ENCODE measurements around the gene SMCO2. TPM values are rescaled to one million over a fixed set of nuclear protein-coding genes. Genes with fewer than 3 reads are reported as not detected.
A peak's percentile ranks its signal among the peaks of the same experiment; 100 is the strongest.

Gene SMCO2
- total and polyA plus RNA-seq, 10 of the 15 experiments (the other 5 are each of a cell fraction or from before 2014, with no cell fraction given): 0.11 to 2.3 (median 0.67) TPM

DNA sequence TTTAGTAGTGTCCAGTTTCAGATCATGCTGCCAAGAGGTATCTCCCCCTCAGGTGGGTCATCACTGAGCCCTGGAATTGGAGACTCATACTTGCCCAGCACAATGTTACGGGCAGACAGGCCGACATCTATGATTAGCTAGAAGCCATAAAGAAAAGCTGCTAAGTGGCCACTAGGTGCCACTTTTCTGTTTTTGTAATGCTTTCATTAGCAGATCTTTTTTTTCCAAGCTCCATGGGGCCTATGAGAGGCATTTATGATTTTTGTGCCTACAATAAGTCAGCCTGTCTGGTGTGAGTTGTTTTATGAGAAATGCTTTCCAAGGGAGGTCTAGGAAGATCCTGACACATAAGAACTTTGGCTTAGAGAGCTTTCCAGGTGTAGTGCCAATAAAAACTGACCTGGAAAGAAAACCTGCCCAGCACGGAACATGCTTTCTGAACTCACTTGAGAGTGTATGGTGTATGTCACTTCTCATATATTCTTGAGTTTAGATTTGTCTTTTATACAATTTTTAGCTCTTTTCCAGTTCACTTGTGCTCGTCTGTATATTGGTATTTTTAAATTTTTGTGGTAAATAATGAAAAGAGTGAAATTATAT is 21.8 kb upstream of the SMCO2 start:
- ChIA-PET CTCF (interaction anchor here (1.0 to 2.9 kb wide), 10 partner anchors 9 to 280 kb away, joined by 3 to 30 read pairs (median 5); no protein-coding TSS in a partner anchor), POLR2A (no interaction called here), SMC1A (ENCODE audit: uncharacterized antibody, unreplicated experiment) (interaction anchor here (1.3 to 1.4 kb wide), 2 partner anchors 9 to 228 kb away, joined by 3 to 6 read pairs; no protein-coding TSS in a partner anchor), RAD21 (ENCODE audit: unreplicated experiment) (interaction anchor here (0.6 kb wide), 1 partner anchor 127 kb away, joined by 3 read pairs; no protein-coding TSS in a partner anchor)
- Histone ChIP-seq H4K20me1 (ENCODE audit: control insufficient read depth, insufficient read depth) (no peaks in the 10 kb centered on the region), H3K36me3 (ENCODE audit: control insufficient read depth in 2 of 2, insufficient read depth in 2 of 2, low read length in 1 of 2) (peaks cover 0 to 3% of the 10 kb centered on the region in 2 experiments; a peak in 2 of 4 replicates), H2AFZ (ENCODE audit: control insufficient read depth, low read depth, low read length) (no peak overlapping the region), H3K4me3 (no peak overlapping the region), H3K4me1 (ENCODE audit: control insufficient read depth, insufficient read depth, low read length) (no peaks in the 10 kb centered on the region), H3K9ac (ENCODE audit: control insufficient read depth, insufficient read depth, low read length) (no peak overlapping the region), H3K27ac (ENCODE audit: control insufficient read depth, insufficient read depth) (no peak overlapping the region), H3K27me3 (replicated peaks in 1 of 2; ENCODE audit: control insufficient read depth in 2 of 2, insufficient read depth in 2 of 2, low read length in 1 of 2) (no peaks in the 10 kb centered on the region), H3K4me2 (ENCODE audit: control insufficient read depth, insufficient read depth) (no peak overlapping the region), H3K79me2 (ENCODE audit: control insufficient read depth, insufficient read depth, low read length) (no peaks in the 10 kb centered on the region), H3K9me3 (replicated peaks; ENCODE audit: control insufficient read depth, insufficient read depth, low read length) (no peaks in the 10 kb centered on the region)
- FAIRE-seq (no peak), DNase-seq (ENCODE audit: low read depth, low spot score) (no peak), ATAC-seq (peak; percentile 62)
- intact Hi-C loops (cut with micrococcal nuclease; ENCODE audit: unreplicated experiment) (no loop called here), in situ Hi-C loops (cut with MboI) (loop anchor here (25.0 kb wide), 1 partner anchor 238 kb away; no protein-coding TSS in a partner anchor)
- BruUV-seq (replicated peaks): no TSS peak
- TF ChIP-seq, protein P1, sequence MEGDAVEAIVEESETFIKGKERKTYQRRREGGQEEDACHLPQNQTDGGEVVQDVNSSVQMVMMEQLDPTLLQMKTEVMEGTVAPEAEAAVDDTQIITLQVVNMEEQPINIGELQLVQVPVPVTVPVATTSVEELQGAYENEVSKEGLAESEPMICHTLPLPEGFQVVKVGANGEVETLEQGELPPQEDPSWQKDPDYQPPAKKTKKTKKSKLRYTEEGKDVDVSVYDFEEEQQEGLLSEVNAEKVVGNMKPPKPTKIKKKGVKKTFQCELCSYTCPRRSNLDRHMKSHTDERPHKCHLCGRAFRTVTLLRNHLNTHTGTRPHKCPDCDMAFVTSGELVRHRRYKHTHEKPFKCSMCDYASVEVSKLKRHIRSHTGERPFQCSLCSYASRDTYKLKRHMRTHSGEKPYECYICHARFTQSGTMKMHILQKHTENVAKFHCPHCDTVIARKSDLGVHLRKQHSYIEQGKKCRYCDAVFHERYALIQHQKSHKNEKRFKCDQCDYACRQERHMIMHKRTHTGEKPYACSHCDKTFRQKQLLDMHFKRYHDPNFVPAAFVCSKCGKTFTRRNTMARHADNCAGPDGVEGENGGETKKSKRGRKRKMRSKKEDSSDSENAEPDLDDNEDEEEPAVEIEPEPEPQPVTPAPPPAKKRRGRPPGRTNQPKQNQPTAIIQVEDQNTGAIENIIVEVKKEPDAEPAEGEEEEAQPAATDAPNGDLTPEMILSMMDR (IDR thresholded peaks at IDR 0.05 in 2 of 3, conservative IDR thresholded peaks at IDR 0.05 in 1 of 3; ENCODE audit: control insufficient read depth in 2 of 3, extremely low read depth in 1 of 3, insufficient read depth in 1 of 3, low read depth in 3 of 3, low read length in 3 of 3): peak; percentile 38 to 48 (median 39); a peak in 5 of 6 replicates
- TF ChIP-seq NBN (IDR thresholded peaks at IDR 0.05) (no peak), MYB (IDR thresholded peaks at IDR 0.05; ENCODE audit: borderline replicate concordance, low read depth, low read length) (no peak), SMC3 (IDR thresholded peaks at IDR 0.05; ENCODE audit: borderline replicate concordance, low read length) (peak; percentile 33; the same call in 1 of the 2 replicates), RBBP5 (conservative IDR thresholded peaks at IDR 0.05) (no peak), RAD21 (IDR thresholded peaks at IDR 0.05; ENCODE audit: insufficient read depth, low read depth, low read length) (peak; percentile 45), SIX5 (IDR thresholded peaks at IDR 0.05; ENCODE audit: low read depth, low read length, severe bottlenecking) (no peak)
- TF ChIP-seq, protein P2, sequence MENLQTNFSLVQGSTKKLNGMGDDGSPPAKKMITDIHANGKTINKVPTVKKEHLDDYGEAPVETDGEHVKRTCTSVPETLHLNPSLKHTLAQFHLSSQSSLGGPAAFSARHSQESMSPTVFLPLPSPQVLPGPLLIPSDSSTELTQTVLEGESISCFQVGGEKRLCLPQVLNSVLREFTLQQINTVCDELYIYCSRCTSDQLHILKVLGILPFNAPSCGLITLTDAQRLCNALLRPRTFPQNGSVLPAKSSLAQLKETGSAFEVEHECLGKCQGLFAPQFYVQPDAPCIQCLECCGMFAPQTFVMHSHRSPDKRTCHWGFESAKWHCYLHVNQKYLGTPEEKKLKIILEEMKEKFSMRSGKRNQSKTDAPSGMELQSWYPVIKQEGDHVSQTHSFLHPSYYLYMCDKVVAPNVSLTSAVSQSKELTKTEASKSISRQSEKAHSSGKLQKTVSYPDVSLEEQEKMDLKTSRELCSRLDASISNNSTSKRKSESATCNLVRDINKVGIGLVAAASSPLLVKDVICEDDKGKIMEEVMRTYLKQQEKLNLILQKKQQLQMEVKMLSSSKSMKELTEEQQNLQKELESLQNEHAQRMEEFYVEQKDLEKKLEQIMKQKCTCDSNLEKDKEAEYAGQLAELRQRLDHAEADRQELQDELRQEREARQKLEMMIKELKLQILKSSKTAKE (IDR thresholded peaks at IDR 0.05; ENCODE audit: low read depth, poor library complexity, severe bottlenecking): no peak
- TF ChIP-seq, protein P3, sequence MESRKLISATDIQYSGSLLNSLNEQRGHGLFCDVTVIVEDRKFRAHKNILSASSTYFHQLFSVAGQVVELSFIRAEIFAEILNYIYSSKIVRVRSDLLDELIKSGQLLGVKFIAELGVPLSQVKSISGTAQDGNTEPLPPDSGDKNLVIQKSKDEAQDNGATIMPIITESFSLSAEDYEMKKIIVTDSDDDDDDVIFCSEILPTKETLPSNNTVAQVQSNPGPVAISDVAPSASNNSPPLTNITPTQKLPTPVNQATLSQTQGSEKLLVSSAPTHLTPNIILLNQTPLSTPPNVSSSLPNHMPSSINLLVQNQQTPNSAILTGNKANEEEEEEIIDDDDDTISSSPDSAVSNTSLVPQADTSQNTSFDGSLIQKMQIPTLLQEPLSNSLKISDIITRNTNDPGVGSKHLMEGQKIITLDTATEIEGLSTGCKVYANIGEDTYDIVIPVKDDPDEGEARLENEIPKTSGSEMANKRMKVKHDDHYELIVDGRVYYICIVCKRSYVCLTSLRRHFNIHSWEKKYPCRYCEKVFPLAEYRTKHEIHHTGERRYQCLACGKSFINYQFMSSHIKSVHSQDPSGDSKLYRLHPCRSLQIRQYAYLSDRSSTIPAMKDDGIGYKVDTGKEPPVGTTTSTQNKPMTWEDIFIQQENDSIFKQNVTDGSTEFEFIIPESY (IDR thresholded peaks at IDR 0.05): no peak
- over 99% methylated on average over 4 of the region's 4 CpGs for WGBS (ENCODE audit: insufficient coverage, insufficient replicate concordance, low lambda C conversion rate, missing lambda C conversion rate)

Measured in GM12878 (cell line).